ENCODE measurements around the gene CAMTA1.

Gene CAMTA1

GRCh38 chr1:7060745-7061144, 275.5 kb downstream of the CAMTA1 start:
- DNase-seq: no peak
- in situ Hi-C loops (cut with HindIII; ENCODE audit: low pct_ligation_motif_present, low pct_unique_long_range_greater_than_20kb, low sequenced_read_pairs): no loop called here

- no peak for DNase-seq
- in situ Hi-C loops (cut with HindIII; ENCODE audit: low pct_ligation_motif_present, low pct_unique_long_range_greater_than_20kb, low sequenced_read_pairs): no loop called here
These were observed 277.2 kb downstream of the CAMTA1 start for GRCh38 chr1:7062346-7063061.

GRCh38 chr1:7063981-7064380, 278.7 kb downstream of the CAMTA1 start:
- no peak for DNase-seq
- in situ Hi-C loops (cut with HindIII; ENCODE audit: low pct_ligation_motif_present, low pct_unique_long_range_greater_than_20kb, low sequenced_read_pairs): no loop called here

- DNase-seq: no peak
- in situ Hi-C loops (cut with HindIII; ENCODE audit: low pct_ligation_motif_present, low pct_unique_long_range_greater_than_20kb, low sequenced_read_pairs): no loop called here
These were observed 283.3 kb downstream of the CAMTA1 start for GRCh38 chr1:7068552-7068951.

- no peak for DNase-seq
- in situ Hi-C loops (cut with HindIII; ENCODE audit: low pct_ligation_motif_present, low pct_unique_long_range_greater_than_20kb, low sequenced_read_pairs): no loop called here
These were observed 284.7 kb downstream of the CAMTA1 start for GRCh38 chr1:7069931-7070330.

GRCh38 chr1:7070389-7071029, 285.3 kb downstream of the CAMTA1 start:
- in situ Hi-C loops (cut with HindIII; ENCODE audit: low pct_ligation_motif_present, low pct_unique_long_range_greater_than_20kb, low sequenced_read_pairs): no loop called here
- DNase-seq: peak; percentile 46

- in situ Hi-C loops (cut with HindIII; ENCODE audit: low pct_ligation_motif_present, low pct_unique_long_range_greater_than_20kb, low sequenced_read_pairs): no loop called here
- DNase-seq: no peak
These were observed 290.9 kb downstream of the CAMTA1 start for GRCh38 chr1:7076117-7076516.

GRCh38 chr1:7076572-7076971, 291.3 kb downstream of the CAMTA1 start:
- DNase-seq: no peak
- in situ Hi-C loops (cut with HindIII; ENCODE audit: low pct_ligation_motif_present, low pct_unique_long_range_greater_than_20kb, low sequenced_read_pairs): no loop called here

GRCh38 chr1:7077136-7077535, 291.9 kb downstream of the CAMTA1 start:
- in situ Hi-C loops (cut with HindIII; ENCODE audit: low pct_ligation_motif_present, low pct_unique_long_range_greater_than_20kb, low sequenced_read_pairs): no loop called here

GRCh38 chr1:7077970-7078369, 292.7 kb downstream of the CAMTA1 start:
- in situ Hi-C loops (cut with HindIII; ENCODE audit: low pct_ligation_motif_present, low pct_unique_long_range_greater_than_20kb, low sequenced_read_pairs): no loop called here
- no peak for DNase-seq

More at GRCh38 chr1:7077136-7077535, 291.9 kb downstream of the CAMTA1 start:
- DNase-seq: no peak

GRCh38 chr1:7079637-7080036, 294.4 kb downstream of the CAMTA1 start:
- in situ Hi-C loops (cut with HindIII; ENCODE audit: low pct_ligation_motif_present, low pct_unique_long_range_greater_than_20kb, low sequenced_read_pairs): no loop called here

GRCh38 chr1:7084232-7084894, 299.1 kb downstream of the CAMTA1 start:
- in situ Hi-C loops (cut with HindIII; ENCODE audit: low pct_ligation_motif_present, low pct_unique_long_range_greater_than_20kb, low sequenced_read_pairs): no loop called here
- DNase-seq: no peak

More at GRCh38 chr1:7079637-7080036, 294.4 kb downstream of the CAMTA1 start:
- DNase-seq: no peak

- in situ Hi-C loops (cut with HindIII; ENCODE audit: low pct_ligation_motif_present, low pct_unique_long_range_greater_than_20kb, low sequenced_read_pairs): no loop called here
- DNase-seq: no peak
These were observed 300.3 kb downstream of the CAMTA1 start for GRCh38 chr1:7085521-7085920.

- DNase-seq: no peak
These were observed 300.9 kb downstream of the CAMTA1 start for GRCh38 chr1:7086106-7086505.

GRCh38 chr1:7087888-7088287, 302.6 kb downstream of the CAMTA1 start:
- in situ Hi-C loops (cut with HindIII; ENCODE audit: low pct_ligation_motif_present, low pct_unique_long_range_greater_than_20kb, low sequenced_read_pairs): no loop called here
- DNase-seq: no peak

More at GRCh38 chr1:7086106-7086505, 300.9 kb downstream of the CAMTA1 start:
- in situ Hi-C loops (cut with HindIII; ENCODE audit: low pct_ligation_motif_present, low pct_unique_long_range_greater_than_20kb, low sequenced_read_pairs): no loop called here

GRCh38 chr1:7089497-7089896, 304.2 kb downstream of the CAMTA1 start:
- DNase-seq: no peak
- in situ Hi-C loops (cut with HindIII; ENCODE audit: low pct_ligation_motif_present, low pct_unique_long_range_greater_than_20kb, low sequenced_read_pairs): no loop called here

GRCh38 chr1:7093297-7093696, 308.0 kb downstream of the CAMTA1 start:
- in situ Hi-C loops (cut with HindIII; ENCODE audit: low pct_ligation_motif_present, low pct_unique_long_range_greater_than_20kb, low sequenced_read_pairs): no loop called here
- DNase-seq: no peak

GRCh38 chr1:7094086-7094485, 308.8 kb downstream of the CAMTA1 start:
- no peak for DNase-seq
- in situ Hi-C loops (cut with HindIII; ENCODE audit: low pct_ligation_motif_present, low pct_unique_long_range_greater_than_20kb, low sequenced_read_pairs): no loop called here

GRCh38 chr1:7094509-7094908, 309.3 kb downstream of the CAMTA1 start:
- in situ Hi-C loops (cut with HindIII; ENCODE audit: low pct_ligation_motif_present, low pct_unique_long_range_greater_than_20kb, low sequenced_read_pairs): no loop called here
- no peak for DNase-seq
